CD4-positive, alpha-beta T cell treated with Interleukin-4 for 4 hours (primary cell): ENCODE measurements around the gene PI4KA.
"Not testable (repeated sequence)": the region's sequence is repeated elsewhere in the genome, so short reads cannot be mapped to it uniquely, and the experiment has no call there.

ENCODE experiments used
- DNase-seq: peaks from one replicate; pipeline ENCODE4 v3.0.0-alpha.2; 2020

PI4KA gene

DNA sequence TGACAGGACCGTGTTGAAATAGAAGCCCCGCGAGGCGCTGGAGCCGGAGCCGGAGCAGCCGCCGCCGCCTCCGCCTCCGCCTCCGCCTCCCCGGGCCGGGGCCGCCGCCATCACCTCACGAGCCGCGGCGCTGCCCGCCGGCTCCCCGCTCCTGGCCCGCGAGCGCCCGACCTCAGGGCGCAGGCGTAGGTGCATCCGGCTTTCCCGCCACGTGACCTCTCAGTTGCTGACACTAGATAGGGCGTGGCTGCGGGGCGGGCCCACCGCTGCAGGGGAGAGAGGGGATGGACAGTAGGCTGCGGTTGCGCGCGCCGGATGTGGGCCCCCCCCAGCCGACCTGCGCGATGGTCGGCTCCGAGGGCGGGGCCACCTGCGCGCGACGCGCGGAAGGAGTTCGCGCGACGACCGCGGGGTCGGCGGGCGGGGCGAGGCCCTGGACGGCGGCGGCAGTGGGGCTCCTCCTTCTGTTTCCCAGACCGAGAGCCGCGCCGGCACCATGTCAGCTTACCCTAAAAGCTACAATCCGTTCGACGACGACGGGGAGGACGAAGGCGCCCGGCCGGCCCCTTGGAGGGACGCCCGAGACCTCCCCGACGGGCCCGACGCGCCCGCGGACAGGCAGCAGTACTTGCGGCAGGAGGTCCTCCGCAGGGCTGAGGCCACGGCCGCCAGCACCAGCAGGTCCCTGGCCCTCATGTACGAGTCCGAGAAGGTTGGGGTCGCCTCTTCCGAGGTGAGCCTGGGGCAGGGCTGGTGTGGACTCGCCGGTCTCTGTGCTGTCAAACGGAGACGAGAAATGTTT is at the start of gene PI4KA, which contains the start of gene SNAP29:
Gene PI4KA (minus strand): TSS at position 197 of the 802 bp plus-strand sequence. CDS start 86 bp downstream, at position 111.
Gene SNAP29 (plus strand): TSS at position 393 of the 802 bp plus-strand sequence. CDS start 104 bp downstream, at position 497.
- peak; percentile 99 for DNase-seq

DNA sequence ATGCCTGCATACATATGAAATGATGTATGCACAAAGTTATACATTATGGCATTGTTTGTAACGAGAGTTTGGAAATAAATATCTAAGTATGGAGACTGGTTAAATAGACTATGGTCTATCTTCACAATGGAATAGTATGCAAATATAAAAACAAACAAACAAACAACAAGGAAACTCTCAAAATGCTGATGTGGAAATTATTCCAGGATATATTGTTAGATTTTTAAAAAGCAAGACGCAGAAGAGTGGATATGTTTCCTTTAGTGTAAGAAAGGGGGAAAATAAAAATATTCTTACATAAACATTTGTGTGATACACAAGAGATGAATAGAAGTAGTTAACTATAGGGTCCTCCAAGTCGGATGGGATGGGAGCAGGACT is 47.8 kb upstream of the PI4KA start:
- DNase-seq: no peak

DNA sequence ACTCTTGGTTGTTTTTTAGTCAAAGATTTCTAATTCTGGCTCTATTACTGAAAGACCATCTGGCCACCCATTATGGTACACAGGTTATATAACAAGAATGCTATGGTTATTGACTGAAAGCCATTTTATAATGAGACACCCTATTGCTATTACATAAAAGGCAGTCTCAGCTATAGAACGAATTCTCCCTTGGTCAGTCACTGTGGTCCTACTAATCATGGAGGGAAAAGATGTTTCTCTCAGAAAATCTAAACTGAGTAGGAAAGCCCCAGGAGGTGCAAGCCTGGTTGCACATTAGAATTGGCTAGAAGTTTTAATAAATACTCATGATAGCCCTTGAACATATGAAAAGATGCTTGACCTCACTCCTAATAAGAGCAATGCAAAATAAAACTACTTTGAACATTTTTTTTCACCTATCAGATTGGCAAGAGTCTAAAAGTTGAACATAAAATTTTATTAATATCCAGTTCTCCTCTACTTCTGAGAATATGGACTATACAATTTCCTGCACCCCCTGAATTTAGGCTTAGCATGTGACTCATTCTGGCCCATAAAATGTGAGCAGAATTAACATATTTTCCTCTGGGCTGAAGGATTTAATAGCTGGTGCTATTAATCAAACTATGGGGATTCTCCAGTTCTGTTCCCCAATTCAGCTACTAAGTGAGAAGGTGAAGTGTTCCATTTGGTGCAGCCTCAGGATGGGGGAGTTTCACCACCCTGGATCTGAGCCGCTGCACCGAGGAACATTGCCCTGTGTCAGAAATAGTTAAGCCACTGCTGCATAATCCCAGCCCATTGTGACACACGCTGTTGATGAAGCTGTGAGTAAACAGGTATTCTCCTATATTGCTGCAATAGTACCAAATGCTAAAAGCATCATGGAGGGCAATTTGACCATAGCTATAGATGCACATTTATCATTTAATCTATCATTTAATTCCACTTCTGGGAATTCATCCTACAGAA is 47.1 kb upstream of the PI4KA start:
- DNase-seq: no peak

DNA sequence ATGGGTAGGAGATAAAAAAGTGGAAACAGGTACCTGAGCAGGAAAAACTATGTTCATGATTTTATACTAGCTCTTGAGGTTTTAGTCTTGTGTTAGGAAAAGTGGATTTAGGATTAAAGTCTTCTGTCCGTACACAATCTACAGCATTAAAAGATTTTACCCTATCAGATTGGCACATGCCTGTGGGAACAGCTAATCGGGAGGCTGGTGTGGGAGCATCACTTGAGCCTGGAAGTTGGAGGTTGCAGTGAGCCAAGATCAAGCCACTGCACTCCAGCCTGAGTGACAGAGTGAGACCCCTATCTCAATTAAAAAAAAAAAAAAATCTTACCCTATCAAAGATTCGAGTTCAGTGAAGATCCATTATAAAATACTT is 46.4 kb upstream of the PI4KA start:
- DNase-seq: no peak

DNA sequence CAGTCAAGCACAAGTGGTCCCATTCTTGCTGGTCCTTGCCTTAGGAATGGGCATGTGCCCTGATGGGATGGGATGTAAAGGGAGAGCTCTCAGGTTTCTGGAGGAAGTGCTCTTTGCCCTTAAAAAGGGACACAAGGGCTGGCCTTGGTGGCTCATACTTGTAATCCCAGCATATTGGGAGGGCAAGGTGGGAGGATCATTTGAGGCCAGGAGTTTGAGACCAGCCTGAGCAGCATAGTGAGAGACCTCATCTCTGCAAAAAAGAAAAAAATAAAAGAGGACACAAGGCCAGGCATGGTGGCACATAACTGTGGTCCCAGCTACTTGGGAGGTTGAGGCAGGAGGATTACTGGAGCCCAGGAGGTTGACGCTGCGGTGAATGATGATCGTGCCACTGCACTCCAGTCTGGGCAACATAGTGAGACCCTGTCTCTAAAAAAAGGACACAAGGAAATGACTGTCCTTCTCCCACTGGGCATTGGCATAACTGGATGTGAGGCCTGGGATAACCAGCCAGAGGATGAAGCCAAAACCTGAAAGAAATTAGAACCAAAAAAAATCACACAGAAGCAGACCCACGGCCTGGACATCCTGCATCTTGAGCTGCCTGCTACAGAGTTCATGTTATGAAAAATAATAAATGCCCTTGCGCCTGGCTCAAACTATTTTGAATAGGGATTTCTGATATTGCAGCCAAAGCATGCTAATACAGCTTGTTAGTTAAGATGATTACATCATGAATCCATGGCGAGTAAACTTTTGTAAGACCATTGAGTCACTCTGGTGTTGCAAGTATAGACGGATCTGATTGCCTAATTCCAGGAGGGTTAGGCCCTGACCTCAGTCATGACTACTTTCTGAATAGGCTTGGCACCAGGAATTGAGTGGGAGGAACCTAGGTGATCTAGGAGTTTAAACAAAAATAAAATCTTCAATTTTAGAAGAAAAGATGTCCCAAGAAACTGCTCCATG is 45.7 kb upstream of the PI4KA start:
- DNase-seq: no peak

DNA sequence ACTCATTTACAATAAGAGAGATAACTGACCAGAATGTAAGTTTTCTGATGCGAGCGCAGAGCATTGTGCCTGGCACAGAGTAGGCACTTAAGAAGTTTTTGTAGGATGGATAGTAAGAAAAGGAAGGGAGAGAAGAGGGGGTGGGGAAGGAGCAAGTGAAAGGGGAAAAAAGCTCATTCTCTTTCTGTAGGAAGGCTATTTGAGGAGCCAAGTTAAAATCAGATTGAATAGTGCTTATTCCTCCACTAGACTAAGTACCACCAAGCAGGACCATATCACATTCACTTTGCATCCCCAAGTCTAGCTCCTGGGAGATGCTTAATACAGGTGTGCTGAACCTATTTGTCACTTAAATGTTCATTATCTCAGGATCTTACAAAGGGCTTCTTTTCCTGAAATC is 44.5 kb upstream of the PI4KA start:
- no peak for DNase-seq

DNA sequence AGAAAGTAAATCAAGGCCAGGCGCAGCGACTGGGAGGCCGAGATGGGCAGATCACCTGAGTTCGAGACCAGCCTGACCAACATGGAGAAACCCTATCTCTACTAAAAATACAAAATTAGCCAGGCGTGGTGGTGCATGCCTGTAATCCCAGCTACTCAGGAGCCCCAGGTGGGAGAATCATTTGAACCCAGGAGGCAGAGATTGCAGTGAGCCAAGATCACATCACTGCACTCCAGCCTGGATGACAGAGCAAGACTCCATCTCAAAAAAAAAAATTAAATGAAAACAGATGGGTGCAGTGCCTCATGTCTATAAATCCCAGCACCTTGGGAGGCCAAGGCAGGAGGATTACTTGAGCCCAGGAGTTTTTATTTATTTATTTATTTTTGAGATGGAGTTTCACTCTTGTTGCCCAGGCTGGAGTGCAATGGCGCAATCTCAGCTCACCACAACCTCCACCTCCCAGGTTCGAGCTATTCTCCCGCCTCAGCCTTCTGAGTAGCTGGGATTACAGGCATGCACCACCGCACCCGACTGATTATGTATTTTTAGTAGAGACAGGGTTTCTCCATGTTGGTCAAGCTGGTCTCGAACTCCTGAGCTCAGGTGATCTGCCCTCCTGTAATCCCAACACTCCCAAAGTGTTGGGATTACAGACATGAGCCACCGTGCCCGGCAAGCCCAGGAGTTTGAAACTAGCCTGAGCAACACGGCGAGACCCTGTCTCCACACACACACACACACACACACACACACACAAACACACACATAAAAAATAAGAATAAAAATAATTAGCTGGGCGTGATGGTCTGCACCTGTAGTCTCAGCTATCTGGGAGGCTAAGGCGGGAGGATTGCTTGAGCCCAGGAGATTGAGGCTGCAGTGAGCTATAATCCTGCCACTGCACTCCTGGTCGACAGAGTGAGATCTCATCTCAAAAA is 42.8 kb upstream of the PI4KA start:
- not testable (repeated sequence) for DNase-seq

DNA sequence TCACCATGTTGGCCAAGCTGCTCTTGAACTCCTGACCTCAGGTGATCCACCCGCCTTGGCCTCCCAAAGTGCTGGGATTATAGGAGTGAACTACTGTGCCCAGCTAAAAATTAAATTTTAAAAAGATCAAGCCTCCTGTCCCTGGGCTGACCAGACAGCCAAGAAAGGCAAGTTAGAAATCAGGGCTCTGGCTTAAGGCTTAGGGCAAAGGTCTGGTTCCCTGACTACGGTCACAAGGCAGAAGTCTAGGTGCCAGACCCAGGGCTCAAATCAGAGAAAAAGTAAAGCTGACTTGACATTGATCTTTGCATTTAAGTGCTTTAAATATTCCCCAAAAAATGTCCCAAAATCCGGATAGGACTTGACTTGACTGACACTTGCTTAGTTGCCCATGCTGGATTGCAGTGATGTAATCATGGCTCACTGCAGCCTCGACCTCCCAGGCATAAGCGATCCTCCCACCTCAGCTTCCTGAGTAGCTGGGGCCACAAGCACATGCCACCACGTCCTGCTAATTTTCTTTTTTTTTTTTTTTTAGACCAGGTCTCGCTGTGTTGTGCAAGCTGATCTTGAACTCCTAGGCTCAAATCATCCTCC is 41.3 kb upstream of the PI4KA start:
- no peak for DNase-seq

DNA sequence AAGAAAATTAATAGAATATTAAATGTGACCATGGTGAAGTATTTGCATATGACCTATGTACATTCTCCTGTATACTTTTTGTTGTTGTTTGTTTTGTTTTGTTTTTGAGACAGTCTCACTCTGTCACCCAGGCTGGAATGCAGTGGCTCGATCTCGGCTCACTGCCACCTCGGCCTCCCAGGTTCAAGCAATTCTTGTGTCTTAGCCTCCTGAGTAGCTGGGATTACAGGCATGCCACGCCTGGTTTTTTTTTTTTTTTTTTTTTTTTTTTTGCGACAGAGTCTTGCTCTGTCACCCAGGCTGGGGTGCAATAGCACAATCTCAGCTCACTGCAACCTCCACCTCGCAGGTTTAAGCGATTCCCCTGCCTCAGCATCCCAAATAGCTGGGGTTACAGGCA is 39.1 kb upstream of the PI4KA start:
- not testable (repeated sequence) for DNase-seq

DNA sequence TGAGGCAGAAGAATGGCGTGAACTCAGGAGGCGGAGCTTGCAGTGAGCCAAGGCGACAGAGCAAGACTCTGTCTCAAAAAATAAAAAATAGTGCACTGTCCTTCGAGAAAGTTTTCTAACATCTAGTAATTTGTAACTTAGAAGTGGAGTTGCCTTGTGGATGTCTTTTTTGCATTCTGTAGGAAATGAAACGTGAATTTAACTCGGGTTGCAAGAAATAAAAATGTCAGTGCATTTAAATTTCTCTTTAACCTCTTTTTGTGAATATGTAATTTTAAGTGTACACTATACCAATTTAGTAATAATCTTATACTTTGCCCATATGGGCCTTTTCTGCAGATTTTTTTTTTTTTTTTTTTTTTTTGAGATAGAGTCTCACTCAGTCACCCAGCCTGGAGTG is 32.4 kb upstream of the PI4KA start:
- DNase-seq: no peak

DNA sequence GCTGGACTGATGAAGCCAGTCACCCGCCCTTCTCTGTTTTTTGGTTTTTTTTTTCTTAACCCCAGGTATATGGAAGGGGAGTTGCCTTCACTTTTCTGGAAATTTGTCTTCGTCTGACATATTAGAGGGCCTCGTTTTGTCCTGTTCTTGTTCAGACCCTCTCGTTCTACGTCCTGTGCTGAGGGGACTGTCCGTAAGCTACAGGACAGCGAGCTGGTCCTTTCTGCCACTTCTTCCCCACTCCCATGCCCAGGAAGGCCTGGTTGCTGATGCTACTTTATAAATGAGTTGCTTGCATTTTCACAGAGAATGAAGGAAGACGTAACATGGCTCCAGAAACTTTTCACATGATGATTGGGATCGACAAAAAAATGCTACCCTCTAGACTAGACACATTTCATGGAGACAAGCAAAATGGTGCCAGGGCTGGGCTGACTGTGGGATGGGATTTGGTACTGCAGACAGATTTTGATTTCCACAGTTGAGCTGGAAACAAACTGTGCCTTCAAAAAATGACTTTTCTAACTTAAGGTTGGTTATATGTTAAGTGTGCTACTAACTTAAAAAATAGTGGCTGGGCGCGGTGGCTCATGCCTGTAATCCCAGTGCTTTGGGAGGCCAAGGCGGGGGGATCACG is 31.4 kb upstream of the PI4KA start:
- no peak for DNase-seq

DNA sequence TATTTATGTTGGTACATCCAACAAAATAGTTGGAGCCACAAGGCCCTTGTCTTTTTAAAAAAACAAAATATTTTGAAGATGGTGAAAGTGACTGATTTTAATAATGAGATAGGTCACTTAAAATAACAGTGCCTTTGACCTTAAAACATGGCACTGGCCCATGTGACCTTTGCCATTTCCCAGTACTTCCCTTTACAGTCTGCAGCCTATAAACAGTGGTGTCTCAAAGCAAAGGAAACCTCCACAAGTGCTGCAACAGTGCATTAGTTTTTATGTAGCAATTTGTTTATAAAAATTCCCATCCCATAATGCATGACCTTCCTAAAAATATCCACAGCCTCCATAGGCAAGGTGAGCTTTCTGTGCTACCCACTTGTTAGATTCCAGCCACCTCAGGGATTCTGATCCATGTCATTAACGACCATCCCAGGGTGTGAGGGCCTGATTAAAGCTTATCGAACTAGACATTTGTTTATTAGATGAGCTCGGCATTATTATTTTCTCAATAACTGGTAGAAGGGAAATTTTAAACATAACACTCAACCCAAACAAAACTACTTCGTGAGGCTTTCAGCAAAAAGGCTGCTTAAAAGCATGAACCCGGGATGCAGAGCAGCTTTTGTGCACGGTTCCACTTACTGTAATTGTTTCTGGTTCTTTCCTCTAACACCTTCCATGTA is 30.6 kb upstream of the PI4KA start:
- DNase-seq: no peak

DNA sequence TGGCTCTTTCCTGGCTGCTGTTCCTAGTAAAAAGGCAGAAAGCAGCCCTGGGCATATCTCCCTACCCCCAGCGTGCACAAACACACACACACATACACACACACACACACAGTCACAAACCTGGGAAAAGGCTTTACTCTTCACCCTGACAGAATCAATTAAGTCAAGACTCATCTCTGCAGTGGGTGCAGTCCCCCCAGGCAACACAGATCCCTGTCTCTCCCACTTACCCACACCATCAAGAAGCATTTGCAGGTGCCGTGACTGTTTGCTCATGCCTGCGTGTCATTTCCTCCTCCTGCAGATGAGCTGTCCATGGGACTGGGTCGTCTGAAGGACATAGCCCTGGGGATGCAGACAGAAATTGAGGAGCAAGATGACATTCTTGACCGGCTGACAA is 28.8 kb upstream of the PI4KA start:
- DNase-seq: no peak

DNA sequence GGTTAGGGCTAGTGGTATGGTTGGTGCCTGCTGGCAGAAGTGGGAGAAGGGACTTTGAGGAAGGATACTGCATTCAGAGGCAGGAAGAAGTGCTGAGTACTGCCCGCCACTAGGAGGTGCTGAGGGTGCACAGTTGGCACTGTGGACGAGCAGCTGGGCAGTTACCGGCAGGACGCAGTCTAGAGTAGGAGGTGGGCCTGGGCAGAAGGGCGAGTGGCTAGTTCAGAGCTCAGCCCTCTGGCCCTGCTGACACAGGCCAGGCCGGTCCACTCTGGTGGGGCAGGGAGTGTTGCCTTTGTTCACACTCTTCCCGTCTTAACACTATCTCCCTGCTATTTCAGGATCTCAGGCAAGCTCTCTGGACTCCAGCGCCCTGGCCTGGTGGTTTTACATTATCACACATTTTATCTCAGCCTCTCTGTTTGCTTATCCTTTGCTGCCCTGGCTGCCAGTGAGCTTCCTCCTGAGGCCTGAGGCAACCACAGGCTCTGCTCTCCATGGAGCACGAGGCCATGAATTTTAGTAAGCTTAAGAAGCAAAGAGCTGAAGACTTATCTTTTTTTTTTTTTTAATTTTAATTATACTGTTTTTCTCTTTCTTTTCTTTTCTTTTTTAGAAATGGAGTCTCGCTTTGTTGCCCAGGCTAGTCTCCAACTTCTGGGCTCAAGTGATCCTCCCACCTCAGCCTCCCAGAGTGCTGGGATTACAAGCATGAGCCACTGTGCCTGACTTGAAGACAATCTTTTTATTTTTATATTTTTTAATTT is 27.1 kb upstream of the PI4KA start:
- peak; percentile 12 for DNase-seq

DNA sequence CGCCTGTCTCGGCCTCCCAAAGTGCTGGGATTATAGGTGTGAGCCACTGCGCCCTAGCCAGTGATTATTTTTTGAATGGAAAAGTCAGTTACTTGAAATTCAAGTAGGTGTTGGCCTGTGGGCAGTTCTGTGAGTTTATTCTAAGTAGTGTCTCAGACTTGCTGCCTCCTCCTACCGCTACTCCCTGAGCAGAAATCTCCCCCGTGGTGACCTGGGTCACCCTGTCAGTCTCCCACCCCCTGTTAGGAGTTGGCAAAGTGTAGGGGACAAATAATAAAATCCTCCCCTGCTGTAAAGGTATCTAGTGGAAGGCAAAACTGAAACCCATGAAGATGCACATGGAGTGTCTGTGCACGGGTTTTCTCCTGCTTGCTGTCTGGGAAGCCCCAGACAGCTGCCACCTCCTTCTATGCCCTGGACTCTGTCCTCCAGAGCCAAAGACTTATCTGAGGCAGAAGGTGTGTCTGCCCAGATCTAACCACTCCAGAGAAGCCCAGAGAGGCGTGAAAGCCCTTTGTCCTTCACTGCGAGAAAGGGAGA is 26.5 kb upstream of the PI4KA start:
- no peak for DNase-seq

DNA sequence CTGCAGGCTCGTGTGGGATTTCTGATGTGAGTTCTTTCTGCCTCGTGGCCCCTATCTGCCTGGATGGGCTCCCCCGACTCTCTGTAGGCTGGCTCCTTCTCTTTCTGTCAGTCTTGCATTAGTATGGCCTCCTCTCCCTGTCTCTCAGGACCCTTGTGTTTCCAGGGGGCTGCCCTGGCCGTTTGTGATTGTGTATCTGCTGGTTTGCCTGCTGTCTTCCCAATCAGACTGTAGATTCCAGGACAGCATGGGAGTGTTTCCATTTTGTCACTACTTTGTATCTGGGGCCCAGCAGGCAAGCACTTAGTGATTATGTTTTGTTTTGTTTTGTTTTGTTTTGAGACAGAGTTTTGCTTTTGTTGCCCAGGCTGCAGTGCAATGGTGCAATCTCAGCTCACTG is 25.8 kb upstream of the PI4KA start:
- no peak for DNase-seq

DNA sequence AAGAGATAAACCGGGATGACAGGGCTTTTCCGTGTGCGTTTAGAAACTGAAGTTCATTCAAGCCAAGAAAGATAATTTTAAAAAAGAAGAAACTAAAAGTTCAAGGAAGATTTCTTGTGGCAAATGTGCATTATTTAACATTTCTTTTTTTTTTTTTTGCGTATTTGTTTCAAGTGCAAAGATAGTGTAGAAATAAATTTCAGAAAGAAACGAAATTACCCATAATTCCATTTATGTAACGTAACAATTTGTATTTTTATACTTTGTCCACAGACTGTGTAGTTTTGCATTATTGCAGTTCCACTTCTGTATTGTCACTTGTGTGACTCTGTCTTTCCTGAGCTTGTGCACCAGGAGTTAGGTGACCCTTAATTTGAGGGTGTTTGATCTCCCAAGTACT is 24.2 kb upstream of the PI4KA start:
- no peak for DNase-seq
